HepG2 (cell line): ENCODE measurements around the gene DCST2. TPM values are rescaled to one million over a fixed set of nuclear protein-coding genes. Genes with fewer than 3 reads are reported as not detected.

Source experiments
- ARNT2 ChIP-seq: sonication (generic); formaldehyde crosslinking; IDR thresholded peaks from 2 replicates; pipeline ENCODE4 v1.8.0; 2022; ENCODE audit warnings: mild to moderate bottlenecking, low read depth, missing genetic modification reagents, moderate library complexity
- SALL2 ChIP-seq: sonication (generic); formaldehyde crosslinking; IDR thresholded peaks from 2 replicates; pipeline ENCODE4 v1.8.1; 2023; ENCODE audit warnings: mild to moderate bottlenecking, missing genetic modification reagents, inconsistent platforms
- ZNF329 ChIP-seq: sonication (generic); formaldehyde crosslinking; IDR thresholded peaks from 2 replicates; pipeline ENCODE4 v1.9.0; 2021; ENCODE audit warnings: low read depth, mild to moderate bottlenecking, missing genetic modification reagents
- ZNF451 ChIP-seq: sonication (generic); formaldehyde crosslinking; IDR thresholded peaks from 2 replicates; pipeline ENCODE4 v1.5.0; 2020; ENCODE audit warnings: mild to moderate bottlenecking, missing genetic modification reagents
- polyA plus RNA-seq, 8 experiments: library from polyadenylated mRNA; depleted of rRNA in 3 of 8; stranded (reverse) in 7 of 8; unstranded in 1 of 8; fragments of >200 nt; fragmentation: Illumina TruSeq in 4 of 8; extraction: Trizol in 4 of 8; gene quantifications; 2 replicates each; pipeline versions ENCODE4 v1.2.1 to v1.2.3, GENCODE V29; 2011 to 2016; ENCODE audit warnings: low read depth in 4 of 8, missing spikeins in 1 of 8, mixed read lengths in 1 of 8; ENCODE audit not compliant: insufficient read depth in 1 of 8
- total RNA-seq, 5 experiments: library from RNA; depleted of rRNA; stranded (reverse); fragments of >200 nt; fragmentation: Illumina TruSeq; extraction: Trizol; gene quantifications; 2 replicates each; pipeline ENCODE4 v1.2.3, GENCODE V29; 2016; ENCODE audit warnings: low read depth in 1 of 5
- TF ChIP-seq, protein P1 (sequence below): sonication (generic); formaldehyde crosslinking; IDR thresholded peaks from 2 replicates; pipeline ENCODE4 v1.5.0; 2020; ENCODE audit warnings: mild to moderate bottlenecking, missing genetic modification reagents, borderline replicate concordance
- TF ChIP-seq, protein P2 (sequence below), 2 experiments: sonication (generic) in 1 of 2; formaldehyde crosslinking in 1 of 2; IDR thresholded peaks; 2 replicates each; pipeline versions ENCODE4 v1.6.1 to v1.9.0; 2014 to 2022; ENCODE audit warnings: antibody characterized with exemption in 1 of 2, borderline replicate concordance in 1 of 2, inconsistent platforms in 1 of 2, low read depth in 1 of 2, missing genetic modification reagents in 1 of 2
- TF ChIP-seq, protein P3 (sequence below): conservative IDR thresholded peaks from 2 replicates; pipeline ENCODE4 v1.6.1; 2018; ENCODE audit warnings: missing genetic modification reagents
- TF ChIP-seq, protein P4 (sequence below): sonication (generic); formaldehyde crosslinking; IDR thresholded peaks from 2 replicates; pipeline ENCODE4 v1.5.1; 2020; ENCODE audit warnings: mild to moderate bottlenecking, missing genetic modification reagents, moderate library complexity
- TF ChIP-seq, protein P5 (sequence below): sonication (generic); formaldehyde crosslinking; IDR thresholded peaks from 2 replicates; pipeline ENCODE4 v1.4.0; 2020; ENCODE audit warnings: missing genetic modification reagents
- TF ChIP-seq, protein P6 (sequence below): IDR thresholded peaks from 2 replicates; pipeline ENCODE4 v1.6.1; 2016; ENCODE audit warnings: low read depth, borderline replicate concordance

The DCST2 gene
- total and polyA plus RNA-seq, 2 of the 13 experiments (the other 11 are each of a cell fraction or from before 2014, with no cell fraction given), result 0.74 TPM; not detected in 1

DNA sequence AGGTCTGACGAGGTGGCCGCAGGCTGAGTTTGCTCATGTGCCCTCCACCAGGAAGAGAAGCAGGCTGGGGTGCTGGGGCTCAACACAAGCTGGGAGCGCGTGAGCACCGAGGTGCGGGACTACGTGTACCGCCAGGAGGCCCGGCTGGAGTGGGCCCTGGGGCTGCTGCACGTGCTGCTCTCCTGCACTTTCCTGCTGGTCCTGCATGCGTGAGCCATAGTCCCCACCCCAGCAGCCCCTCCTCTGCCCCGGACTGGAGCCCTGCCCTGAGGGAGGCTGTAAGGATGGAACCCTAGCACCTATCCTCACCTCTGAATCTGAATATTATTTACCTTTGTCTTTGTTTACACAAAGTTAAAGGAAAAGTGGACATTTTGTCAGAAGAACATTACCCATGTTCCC is 9.7 kb upstream of the DCST2 start (continued):
- TF ChIP-seq, protein P1, sequence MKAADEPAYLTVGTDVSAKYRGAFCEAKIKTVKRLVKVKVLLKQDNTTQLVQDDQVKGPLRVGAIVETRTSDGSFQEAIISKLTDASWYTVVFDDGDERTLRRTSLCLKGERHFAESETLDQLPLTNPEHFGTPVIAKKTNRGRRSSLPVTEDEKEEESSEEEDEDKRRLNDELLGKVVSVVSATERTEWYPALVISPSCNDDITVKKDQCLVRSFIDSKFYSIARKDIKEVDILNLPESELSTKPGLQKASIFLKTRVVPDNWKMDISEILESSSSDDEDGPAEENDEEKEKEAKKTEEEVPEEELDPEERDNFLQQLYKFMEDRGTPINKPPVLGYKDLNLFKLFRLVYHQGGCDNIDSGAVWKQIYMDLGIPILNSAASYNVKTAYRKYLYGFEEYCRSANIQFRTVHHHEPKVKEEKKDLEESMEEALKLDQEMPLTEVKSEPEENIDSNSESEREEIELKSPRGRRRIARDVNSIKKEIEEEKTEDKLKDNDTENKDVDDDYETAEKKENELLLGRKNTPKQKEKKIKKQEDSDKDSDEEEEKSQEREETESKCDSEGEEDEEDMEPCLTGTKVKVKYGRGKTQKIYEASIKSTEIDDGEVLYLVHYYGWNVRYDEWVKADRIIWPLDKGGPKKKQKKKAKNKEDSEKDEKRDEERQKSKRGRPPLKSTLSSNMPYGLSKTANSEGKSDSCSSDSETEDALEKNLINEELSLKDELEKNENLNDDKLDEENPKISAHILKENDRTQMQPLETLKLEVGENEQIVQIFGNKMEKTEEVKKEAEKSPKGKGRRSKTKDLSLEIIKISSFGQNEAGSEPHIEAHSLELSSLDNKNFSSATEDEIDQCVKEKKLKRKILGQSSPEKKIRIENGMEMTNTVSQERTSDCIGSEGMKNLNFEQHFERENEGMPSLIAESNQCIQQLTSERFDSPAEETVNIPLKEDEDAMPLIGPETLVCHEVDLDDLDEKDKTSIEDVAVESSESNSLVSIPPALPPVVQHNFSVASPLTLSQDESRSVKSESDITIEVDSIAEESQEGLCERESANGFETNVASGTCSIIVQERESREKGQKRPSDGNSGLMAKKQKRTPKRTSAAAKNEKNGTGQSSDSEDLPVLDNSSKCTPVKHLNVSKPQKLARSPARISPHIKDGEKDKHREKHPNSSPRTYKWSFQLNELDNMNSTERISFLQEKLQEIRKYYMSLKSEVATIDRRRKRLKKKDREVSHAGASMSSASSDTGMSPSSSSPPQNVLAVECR (CRISPR knock-in tag), result no peak; the same call in 1 of the 2 replicates
- TF ChIP-seq ZNF451 (CRISPR knock-in tag) (no peak), ZNF329 (CRISPR knock-in tag) (peak; percentile 21; the same call in 1 of the 2 replicates), ARNT2 (CRISPR knock-in tag) (0 out of 2 replicates have a peak, but pooled peaks have one; percentile 37), SALL2 (CRISPR knock-in tag) (no peak)
- TF ChIP-seq, protein P2, sequence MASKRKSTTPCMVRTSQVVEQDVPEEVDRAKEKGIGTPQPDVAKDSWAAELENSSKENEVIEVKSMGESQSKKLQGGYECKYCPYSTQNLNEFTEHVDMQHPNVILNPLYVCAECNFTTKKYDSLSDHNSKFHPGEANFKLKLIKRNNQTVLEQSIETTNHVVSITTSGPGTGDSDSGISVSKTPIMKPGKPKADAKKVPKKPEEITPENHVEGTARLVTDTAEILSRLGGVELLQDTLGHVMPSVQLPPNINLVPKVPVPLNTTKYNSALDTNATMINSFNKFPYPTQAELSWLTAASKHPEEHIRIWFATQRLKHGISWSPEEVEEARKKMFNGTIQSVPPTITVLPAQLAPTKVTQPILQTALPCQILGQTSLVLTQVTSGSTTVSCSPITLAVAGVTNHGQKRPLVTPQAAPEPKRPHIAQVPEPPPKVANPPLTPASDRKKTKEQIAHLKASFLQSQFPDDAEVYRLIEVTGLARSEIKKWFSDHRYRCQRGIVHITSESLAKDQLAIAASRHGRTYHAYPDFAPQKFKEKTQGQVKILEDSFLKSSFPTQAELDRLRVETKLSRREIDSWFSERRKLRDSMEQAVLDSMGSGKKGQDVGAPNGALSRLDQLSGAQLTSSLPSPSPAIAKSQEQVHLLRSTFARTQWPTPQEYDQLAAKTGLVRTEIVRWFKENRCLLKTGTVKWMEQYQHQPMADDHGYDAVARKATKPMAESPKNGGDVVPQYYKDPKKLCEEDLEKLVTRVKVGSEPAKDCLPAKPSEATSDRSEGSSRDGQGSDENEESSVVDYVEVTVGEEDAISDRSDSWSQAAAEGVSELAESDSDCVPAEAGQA (IDR thresholded peaks at IDR 0.05; ENCODE audit: low read depth), result no peak
- TF ChIP-seq, protein P2 (CRISPR knock-in tag; IDR thresholded peaks at IDR 0.05; ENCODE audit: borderline replicate concordance), result no peak
- TF ChIP-seq, protein P3, sequence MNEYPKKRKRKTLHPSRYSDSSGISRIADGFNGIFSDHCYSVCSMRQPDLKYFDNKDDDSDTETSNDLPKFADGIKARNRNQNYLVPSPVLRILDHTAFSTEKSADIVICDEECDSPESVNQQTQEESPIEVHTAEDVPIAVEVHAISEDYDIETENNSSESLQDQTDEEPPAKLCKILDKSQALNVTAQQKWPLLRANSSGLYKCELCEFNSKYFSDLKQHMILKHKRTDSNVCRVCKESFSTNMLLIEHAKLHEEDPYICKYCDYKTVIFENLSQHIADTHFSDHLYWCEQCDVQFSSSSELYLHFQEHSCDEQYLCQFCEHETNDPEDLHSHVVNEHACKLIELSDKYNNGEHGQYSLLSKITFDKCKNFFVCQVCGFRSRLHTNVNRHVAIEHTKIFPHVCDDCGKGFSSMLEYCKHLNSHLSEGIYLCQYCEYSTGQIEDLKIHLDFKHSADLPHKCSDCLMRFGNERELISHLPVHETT (CRISPR knock-in tag), result no peak
- TF ChIP-seq, protein P4, sequence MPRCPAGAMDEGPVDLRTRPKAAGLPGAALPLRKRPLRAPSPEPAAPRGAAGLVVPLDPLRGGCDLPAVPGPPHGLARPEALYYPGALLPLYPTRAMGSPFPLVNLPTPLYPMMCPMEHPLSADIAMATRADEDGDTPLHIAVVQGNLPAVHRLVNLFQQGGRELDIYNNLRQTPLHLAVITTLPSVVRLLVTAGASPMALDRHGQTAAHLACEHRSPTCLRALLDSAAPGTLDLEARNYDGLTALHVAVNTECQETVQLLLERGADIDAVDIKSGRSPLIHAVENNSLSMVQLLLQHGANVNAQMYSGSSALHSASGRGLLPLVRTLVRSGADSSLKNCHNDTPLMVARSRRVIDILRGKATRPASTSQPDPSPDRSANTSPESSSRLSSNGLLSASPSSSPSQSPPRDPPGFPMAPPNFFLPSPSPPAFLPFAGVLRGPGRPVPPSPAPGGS (CRISPR knock-in tag), result no peak
- TF ChIP-seq, protein P5, sequence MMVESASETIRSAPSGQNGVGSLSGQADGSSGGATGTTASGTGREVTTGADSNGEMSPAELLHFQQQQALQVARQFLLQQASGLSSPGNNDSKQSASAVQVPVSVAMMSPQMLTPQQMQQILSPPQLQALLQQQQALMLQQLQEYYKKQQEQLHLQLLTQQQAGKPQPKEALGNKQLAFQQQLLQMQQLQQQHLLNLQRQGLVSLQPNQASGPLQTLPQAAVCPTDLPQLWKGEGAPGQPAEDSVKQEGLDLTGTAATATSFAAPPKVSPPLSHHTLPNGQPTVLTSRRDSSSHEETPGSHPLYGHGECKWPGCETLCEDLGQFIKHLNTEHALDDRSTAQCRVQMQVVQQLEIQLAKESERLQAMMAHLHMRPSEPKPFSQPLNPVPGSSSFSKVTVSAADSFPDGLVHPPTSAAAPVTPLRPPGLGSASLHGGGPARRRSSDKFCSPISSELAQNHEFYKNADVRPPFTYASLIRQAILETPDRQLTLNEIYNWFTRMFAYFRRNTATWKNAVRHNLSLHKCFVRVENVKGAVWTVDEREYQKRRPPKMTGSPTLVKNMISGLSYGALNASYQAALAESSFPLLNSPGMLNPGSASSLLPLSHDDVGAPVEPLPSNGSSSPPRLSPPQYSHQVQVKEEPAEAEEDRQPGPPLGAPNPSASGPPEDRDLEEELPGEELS (CRISPR knock-in tag), result no peak
- TF ChIP-seq, protein P6, sequence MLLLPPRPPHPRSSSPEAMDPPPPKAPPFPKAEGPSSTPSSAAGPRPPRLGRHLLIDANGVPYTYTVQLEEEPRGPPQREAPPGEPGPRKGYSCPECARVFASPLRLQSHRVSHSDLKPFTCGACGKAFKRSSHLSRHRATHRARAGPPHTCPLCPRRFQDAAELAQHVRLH (CRISPR knock-in tag), result peak; percentile 53; the same call in 1 of the 2 replicates
